ENCODE measurements around the gene HLCS. TPM values are rescaled to one million over a fixed set of nuclear protein-coding genes. Genes with fewer than 3 reads are reported as not detected.

HLCS gene
- polyA plus RNA-seq, 1 donor (not counting 4 experiments of a cell fraction or from before 2014, with no cell fraction given), result 11.5 TPM

- no peaks in the 10 kb centered on the region for H3K4me1 ChIP-seq (ENCODE audit: control insufficient read depth, extremely low read depth, insufficient read depth, low read length)
- no peak overlapping the region for H2AFZ ChIP-seq (ENCODE audit: control insufficient read depth, low read length)
- no peaks in the 10 kb centered on the region for H3K36me3 ChIP-seq (ENCODE audit: control insufficient read depth in 2 of 2, extremely low read depth in 1 of 2, insufficient read depth in 2 of 2, low read length in 2 of 2)
- FAIRE-seq (no peak), DNase-seq (ENCODE audit: low read depth, low spot score) (no peak)
- H3K79me2 ChIP-seq (ENCODE audit: control insufficient read depth, insufficient read depth, low read length), result no peaks in the 10 kb centered on the region
- H3K27me3 ChIP-seq (ENCODE audit: control insufficient read depth, extremely low read depth, insufficient read depth, low read length), result no peaks in the 10 kb centered on the region
- dilution Hi-C loops (cut with MboI; ENCODE audit: extremely low pct_ligation_motif_present, low sequenced_read_pairs), result no loop called here
- no peak overlapping the region for H3K27ac ChIP-seq (ENCODE audit: control insufficient read depth, insufficient read depth, low read length)
- no peak overlapping the region for H3K4me2 ChIP-seq (ENCODE audit: control insufficient read depth, extremely low read depth, insufficient read depth, low read depth, low read length)
- TF ChIP-seq, protein P1, sequence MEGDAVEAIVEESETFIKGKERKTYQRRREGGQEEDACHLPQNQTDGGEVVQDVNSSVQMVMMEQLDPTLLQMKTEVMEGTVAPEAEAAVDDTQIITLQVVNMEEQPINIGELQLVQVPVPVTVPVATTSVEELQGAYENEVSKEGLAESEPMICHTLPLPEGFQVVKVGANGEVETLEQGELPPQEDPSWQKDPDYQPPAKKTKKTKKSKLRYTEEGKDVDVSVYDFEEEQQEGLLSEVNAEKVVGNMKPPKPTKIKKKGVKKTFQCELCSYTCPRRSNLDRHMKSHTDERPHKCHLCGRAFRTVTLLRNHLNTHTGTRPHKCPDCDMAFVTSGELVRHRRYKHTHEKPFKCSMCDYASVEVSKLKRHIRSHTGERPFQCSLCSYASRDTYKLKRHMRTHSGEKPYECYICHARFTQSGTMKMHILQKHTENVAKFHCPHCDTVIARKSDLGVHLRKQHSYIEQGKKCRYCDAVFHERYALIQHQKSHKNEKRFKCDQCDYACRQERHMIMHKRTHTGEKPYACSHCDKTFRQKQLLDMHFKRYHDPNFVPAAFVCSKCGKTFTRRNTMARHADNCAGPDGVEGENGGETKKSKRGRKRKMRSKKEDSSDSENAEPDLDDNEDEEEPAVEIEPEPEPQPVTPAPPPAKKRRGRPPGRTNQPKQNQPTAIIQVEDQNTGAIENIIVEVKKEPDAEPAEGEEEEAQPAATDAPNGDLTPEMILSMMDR (optimal IDR thresholded peaks at IDR 0.05 in 1 of 3, IDR thresholded peaks at IDR 0.05 in 1 of 3, conservative IDR thresholded peaks at IDR 0.05 in 1 of 3; ENCODE audit: extremely low read depth in 1 of 3, insufficient read depth in 2 of 3, low read length in 3 of 3), result no peak
- TF ChIP-seq EZH2 (IDR thresholded peaks at IDR 0.05; ENCODE audit: low read length), result no peak
- H3K9me1 ChIP-seq (ENCODE audit: control insufficient read depth, extremely low read depth, insufficient read depth, low read length), result no peaks in the 10 kb centered on the region
- no peaks in the 10 kb centered on the region for H4K20me1 ChIP-seq (ENCODE audit: control insufficient read depth, extremely low read depth, insufficient read depth, low read length)
- H3K9me3 ChIP-seq (ENCODE audit: control insufficient read depth, low read depth, low read length), result no peaks in the 10 kb centered on the region
- no peak overlapping the region for H3K4me3 ChIP-seq (ENCODE audit: control insufficient read depth in 2 of 3, extremely low read depth in 1 of 3, insufficient read depth in 2 of 3, low read depth in 1 of 3, low read length in 3 of 3)
- H3K9ac ChIP-seq (ENCODE audit: control insufficient read depth, extremely low read depth, insufficient read depth, low read length), result no peak overlapping the region
Observed at GRCh38 chr21:36734367-36735200, 231.9 kb downstream of the HLCS start.

- no peaks in the 10 kb centered on the region for H3K36me3 ChIP-seq (ENCODE audit: control insufficient read depth in 2 of 2, extremely low read depth in 1 of 2, insufficient read depth in 2 of 2, low read length in 2 of 2)
- H3K27me3 ChIP-seq (ENCODE audit: control insufficient read depth, extremely low read depth, insufficient read depth, low read length), result peaks cover 1% of the 10 kb centered on the region
- H4K20me1 ChIP-seq (ENCODE audit: control insufficient read depth, extremely low read depth, insufficient read depth, low read length), result no peaks in the 10 kb centered on the region
- H3K27ac ChIP-seq (ENCODE audit: control insufficient read depth, insufficient read depth, low read length), result no peak overlapping the region
- H2AFZ ChIP-seq (ENCODE audit: control insufficient read depth, low read length), result no peak overlapping the region
- dilution Hi-C loops (cut with MboI; ENCODE audit: extremely low pct_ligation_motif_present, low sequenced_read_pairs), result no loop called here
- DNase-seq (ENCODE audit: low read depth, low spot score) (no peak), FAIRE-seq (no peak)
- no peaks in the 10 kb centered on the region for H3K9me3 ChIP-seq (ENCODE audit: control insufficient read depth, low read depth, low read length)
- H3K4me1 ChIP-seq (ENCODE audit: control insufficient read depth, extremely low read depth, insufficient read depth, low read length), result no peaks in the 10 kb centered on the region
- no peak overlapping the region for H3K9ac ChIP-seq (ENCODE audit: control insufficient read depth, extremely low read depth, insufficient read depth, low read length)
- H3K79me2 ChIP-seq (ENCODE audit: control insufficient read depth, insufficient read depth, low read length), result no peaks in the 10 kb centered on the region
- H3K9me1 ChIP-seq (ENCODE audit: control insufficient read depth, extremely low read depth, insufficient read depth, low read length), result no peaks in the 10 kb centered on the region
- H3K4me3 ChIP-seq (ENCODE audit: control insufficient read depth in 2 of 3, extremely low read depth in 1 of 3, insufficient read depth in 2 of 3, low read depth in 1 of 3, low read length in 3 of 3), result no peak overlapping the region
- H3K4me2 ChIP-seq (ENCODE audit: control insufficient read depth, extremely low read depth, insufficient read depth, low read depth, low read length), result no peak overlapping the region
- TF ChIP-seq EZH2 (IDR thresholded peaks at IDR 0.05; ENCODE audit: low read length), result no peak
- TF ChIP-seq, protein P1 (optimal IDR thresholded peaks at IDR 0.05 in 1 of 3, IDR thresholded peaks at IDR 0.05 in 1 of 3, conservative IDR thresholded peaks at IDR 0.05 in 1 of 3; ENCODE audit: extremely low read depth in 1 of 3, insufficient read depth in 2 of 3, low read length in 3 of 3), result no peak
Observed at GRCh38 chr21:36733857-36734256, 232.6 kb downstream of the HLCS start.
